OCI-LY3 (cell line): ENCODE measurements around the gene EPHA8.

Experiments used
- H2AFZ ChIP-seq: fragments of 200-600, 300-600 bp; shearing (Covaris generic); 2 replicates; pipeline ENCODE4 v1.6.0; 2014; ENCODE audit warnings: antibody characterized with exemption, low read depth, low read length
- H3K27ac ChIP-seq: fragments of 200-600, 300-600 bp; sonication (generic); 2 replicates; pipeline ENCODE4 v1.5.1; 2014; ENCODE audit warnings: mild to moderate bottlenecking, low read length, moderate library complexity, mixed read lengths
- H3K27me3 ChIP-seq: fragments of 200-600, 300-600 bp; sonication (generic); 2 replicates; pipeline ENCODE4 v1.6.1; 2014; ENCODE audit warnings: low read depth, low read length, mixed read lengths
- H3K36me3 ChIP-seq: fragments of 200-600, 300-600 bp; sonication (generic); replicated peaks from 2 replicates; pipeline ENCODE3; 2014; ENCODE audit warnings: low read depth, low read length, mixed read lengths
- H3K4me1 ChIP-seq: fragments of 300-600, 200-600 bp; sonication (generic); 2 replicates; pipeline ENCODE4 v1.6.1; 2014; ENCODE audit warnings: low read length, mixed read lengths
- H3K4me2 ChIP-seq: fragments of 200-600, 300-600 bp; sonication (generic); 2 replicates; pipeline ENCODE4 v1.6.1; 2014; ENCODE audit warnings: low read length, mixed read lengths
- H3K4me3 ChIP-seq: fragments of 300-600, 200-600 bp; sonication (generic); 2 replicates; pipeline ENCODE4 v1.5.1; 2014; ENCODE audit warnings: antibody characterized with exemption, mild to moderate bottlenecking, low read length, moderate library complexity
- H3K79me2 ChIP-seq: fragments of 300-600, 200-600 bp; shearing (Covaris generic); 2 replicates; pipeline ENCODE4 v1.6.1; 2014; ENCODE audit warnings: mild to moderate bottlenecking, low read length, mixed read lengths
- H3K9ac ChIP-seq: fragments of 300-600, 200-600 bp; shearing (Covaris generic); 2 replicates; pipeline ENCODE4 v1.6.0; 2014; ENCODE audit warnings: mild to moderate bottlenecking, low read length, moderate library complexity
- H3K9me3 ChIP-seq: fragments of 200-600, 300-600 bp; shearing (Covaris generic); 2 replicates; pipeline ENCODE4 v1.6.1; 2014; ENCODE audit warnings: low read length, mixed read lengths; ENCODE audit not compliant: insufficient read depth
- H4K20me1 ChIP-seq: fragments of 200-600, 300-600 bp; sonication (generic); 2 replicates; pipeline ENCODE4 v1.6.1; 2016; ENCODE audit warnings: low read length, mixed read lengths; ENCODE audit not compliant: insufficient read depth
- CTCF ChIP-seq: fragments of 200-600, 300-600 bp; sonication (generic); IDR thresholded peaks from 2 replicates; pipeline ENCODE4 v1.5.1; 2014; ENCODE audit warnings: antibody characterized with exemption, low read length, low read depth
- EZH2phosphoT487 ChIP-seq: fragments of 200-600 bp; shearing (Covaris generic); IDR thresholded peaks from 2 replicates; pipeline ENCODE4 v1.6.1; 2018; ENCODE audit warnings: antibody characterized with exemption, mixed run types, low read depth

EPHA8 gene

GRCh38 chr1:22607154-22607553, 43.9 kb downstream of the EPHA8 start:
- Histone ChIP-seq H3K4me2 (no peak overlapping the region), H3K27ac (no peak overlapping the region), H2AFZ (no peak overlapping the region), H3K79me2 (no peaks in the 10 kb centered on the region), H3K4me1 (no peaks in the 10 kb centered on the region), H4K20me1 (0 out of 2 replicates have a peak, but pooled peaks cover 2% of the 10 kb centered on the region), H3K9ac (no peak overlapping the region), H3K27me3 (no peaks in the 10 kb centered on the region), H3K4me3 (no peak overlapping the region), H3K9me3 (no peaks in the 10 kb centered on the region), H3K36me3 (no peaks in the 10 kb centered on the region)
- TF ChIP-seq EZH2phosphoT487, result no peak
- no peak for TF ChIP-seq CTCF

- H3K27ac ChIP-seq, result no peak overlapping the region
- H3K4me2 ChIP-seq, result no peak overlapping the region
- H3K9ac ChIP-seq, result no peak overlapping the region
- no peaks in the 10 kb centered on the region for H3K27me3 ChIP-seq
- no peaks in the 10 kb centered on the region for H3K4me1 ChIP-seq
- no peak overlapping the region for H3K4me3 ChIP-seq
- TF ChIP-seq EZH2phosphoT487, result no peak
- no peaks in the 10 kb centered on the region for H3K9me3 ChIP-seq
- H3K79me2 ChIP-seq, result no peaks in the 10 kb centered on the region
- no peak overlapping the region for H2AFZ ChIP-seq
- no peaks in the 10 kb centered on the region for H3K36me3 ChIP-seq
- 0 out of 2 replicates have a peak, but pooled peaks cover 2% of the 10 kb centered on the region for H4K20me1 ChIP-seq
These were observed 45.1 kb downstream of the EPHA8 start for GRCh38 chr1:22608361-22608760.

GRCh38 chr1:22609291-22609690, 46.0 kb downstream of the EPHA8 start:
- Histone ChIP-seq H3K36me3 (no peaks in the 10 kb centered on the region), H3K79me2 (no peaks in the 10 kb centered on the region), H2AFZ (no peak overlapping the region), H3K4me2 (no peak overlapping the region), H3K27ac (no peak overlapping the region), H3K27me3 (no peaks in the 10 kb centered on the region), H3K9ac (no peak overlapping the region), H3K9me3 (no peaks in the 10 kb centered on the region), H4K20me1 (0 out of 2 replicates have a peak, but pooled peaks cover 2% of the 10 kb centered on the region), H3K4me1 (no peaks in the 10 kb centered on the region), H3K4me3 (no peak overlapping the region)
- TF ChIP-seq EZH2phosphoT487, result no peak

GRCh38 chr1:22611530-22611947, 48.2 kb downstream of the EPHA8 start:
- Histone ChIP-seq H2AFZ (no peak overlapping the region), H3K79me2 (no peaks in the 10 kb centered on the region), H3K27me3 (no peaks in the 10 kb centered on the region; the same call in 1 of the 2 replicates), H3K9ac (no peak overlapping the region), H3K4me1 (no peaks in the 10 kb centered on the region), H3K9me3 (no peaks in the 10 kb centered on the region), H3K4me2 (no peak overlapping the region), H3K36me3 (no peaks in the 10 kb centered on the region), H4K20me1 (0 out of 2 replicates have a peak, but pooled peaks cover 2% of the 10 kb centered on the region), H3K27ac (no peak overlapping the region), H3K4me3 (no peak overlapping the region)
- no peak for TF ChIP-seq CTCF
- TF ChIP-seq EZH2phosphoT487, result no peak

GRCh38 chr1:22612671-22613571, 49.6 kb downstream of the EPHA8 start:
- Histone ChIP-seq H3K9ac (no peak overlapping the region), H3K4me2 (no peak overlapping the region), H3K4me3 (no peak overlapping the region), H3K27ac (no peak overlapping the region), H3K9me3 (no peaks in the 10 kb centered on the region), H3K36me3 (no peaks in the 10 kb centered on the region), H4K20me1 (0 out of 2 replicates have a peak, but pooled peaks cover 2% of the 10 kb centered on the region), H3K79me2 (no peaks in the 10 kb centered on the region), H3K27me3 (no peaks in the 10 kb centered on the region; the same call in 1 of the 2 replicates), H3K4me1 (no peaks in the 10 kb centered on the region), H2AFZ (no peak overlapping the region)
- TF ChIP-seq EZH2phosphoT487 (no peak), CTCF (no peak)
